ENCODE measurements around the gene STEAP1. TPM values are rescaled to one million over a fixed set of nuclear protein-coding genes. Genes with fewer than 3 reads are reported as not detected.
"Not testable (repeated sequence)": the region's sequence is repeated elsewhere in the genome, so short reads cannot be mapped to it uniquely, and the experiment has no call there.

Gene STEAP1
- total RNA-seq, 2 experiments from 2014 or later: 2.0 to 2.4 TPM

DNA sequence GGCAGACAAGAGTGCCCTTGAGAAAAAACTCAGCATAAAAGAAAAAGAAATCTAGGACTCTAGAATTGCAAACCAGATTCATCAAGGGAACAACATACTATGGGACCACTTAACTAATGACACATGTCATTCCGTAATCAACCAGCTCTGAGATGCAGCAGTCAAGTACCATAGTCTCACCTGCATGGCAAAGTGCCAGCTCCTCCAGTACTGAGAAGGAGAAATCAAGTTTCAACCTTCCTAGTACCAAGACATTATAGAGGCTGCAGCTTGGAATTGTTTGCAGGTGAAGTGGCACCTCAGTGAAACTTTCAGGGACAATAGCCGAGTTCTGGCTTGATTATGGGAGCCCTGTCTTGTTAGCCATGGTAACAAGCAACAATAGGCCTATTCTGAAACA, 11.5 kb downstream of the STEAP1 start:
- Mint-ChIP-seq H3K27ac (no peak overlapping the region), H3K27me3 (peaks cover 37% of the 10 kb centered on the region)

DNA sequence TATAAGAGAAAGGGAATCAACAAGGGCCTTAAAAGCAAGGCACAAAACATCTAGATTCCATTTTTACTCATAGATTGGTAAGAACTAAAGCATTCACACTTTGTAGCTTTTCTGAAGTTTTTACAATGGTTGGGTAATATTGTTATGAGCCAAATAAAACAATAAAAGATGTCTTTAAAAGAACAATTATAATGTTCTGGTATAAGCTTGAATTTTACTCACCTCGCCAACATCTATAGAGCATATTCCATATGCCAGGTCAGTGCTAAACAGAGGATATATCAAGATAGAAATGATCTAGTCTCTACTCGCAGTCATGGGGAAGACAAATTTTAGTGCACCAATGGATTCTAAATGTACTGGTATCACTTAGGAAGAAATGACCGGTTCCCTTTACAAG, 11.9 kb downstream of the STEAP1 start:
- no peak overlapping the region for H3K4me3 Mint-ChIP-seq
- H3K36me3 Mint-ChIP-seq: no peaks in the 10 kb centered on the region
- peaks cover 7% of the 10 kb centered on the region for H3K9me3 Mint-ChIP-seq
- H3K27ac Mint-ChIP-seq: no peak overlapping the region
- H3K4me1 Mint-ChIP-seq: no peaks in the 10 kb centered on the region
- peaks cover 42% of the 10 kb centered on the region for H3K27me3 Mint-ChIP-seq
- DNase-seq: no peak

More for the DNA sequence above, 11.5 kb downstream of the STEAP1 start:
- no peak overlapping the region for H3K4me3 Mint-ChIP-seq
- H3K9me3 Mint-ChIP-seq: peaks cover 4% of the 10 kb centered on the region
- H3K4me1 Mint-ChIP-seq: no peaks in the 10 kb centered on the region
- H3K36me3 Mint-ChIP-seq: no peaks in the 10 kb centered on the region
- DNase-seq: no peak

DNA sequence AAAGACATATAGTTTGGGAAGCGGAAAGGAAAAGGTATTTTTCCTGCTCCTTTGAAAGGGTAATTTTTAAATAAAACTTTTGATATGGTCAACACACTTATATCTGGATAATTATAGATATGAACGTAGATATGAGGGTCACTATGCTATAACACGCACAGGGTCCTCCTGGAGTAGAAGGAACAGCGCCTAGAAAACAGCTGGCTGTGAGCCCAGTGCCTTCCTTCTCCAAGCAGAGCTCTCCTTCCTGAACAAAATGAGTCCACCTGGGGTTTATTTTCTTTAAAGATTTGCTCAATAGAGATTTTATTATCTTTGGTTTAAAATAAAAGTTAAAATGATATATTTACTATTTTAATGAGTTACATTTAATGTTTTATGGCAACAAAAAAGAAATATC, 13.1 kb downstream of the STEAP1 start:
- H3K27me3 Mint-ChIP-seq: peaks cover 50% of the 10 kb centered on the region
- peaks cover 7% of the 10 kb centered on the region for H3K9me3 Mint-ChIP-seq
- H3K36me3 Mint-ChIP-seq: no peaks in the 10 kb centered on the region
- DNase-seq: no peak
- H3K4me3 Mint-ChIP-seq: no peak overlapping the region
- no peak overlapping the region for H3K27ac Mint-ChIP-seq
- no peaks in the 10 kb centered on the region for H3K4me1 Mint-ChIP-seq

DNA sequence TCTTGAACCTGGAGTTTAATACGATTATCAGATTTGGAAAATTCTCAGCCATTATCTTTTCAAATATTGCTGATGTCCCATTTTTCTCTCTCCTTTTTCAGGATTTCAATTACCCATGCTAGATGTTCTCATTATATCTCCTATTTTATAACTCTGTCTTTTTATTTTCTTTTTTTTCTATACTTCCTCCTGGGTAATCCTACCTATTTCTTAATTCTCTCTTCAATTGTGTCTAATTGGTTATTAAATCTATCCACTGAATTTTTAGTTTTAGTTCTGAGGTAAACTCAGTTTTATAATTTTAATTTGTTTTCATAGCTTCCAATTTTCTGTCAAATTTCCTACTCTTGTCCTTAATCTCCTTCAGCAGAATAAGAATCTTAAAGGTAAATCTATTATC, 15.6 kb downstream of the STEAP1 start:
- H3K36me3 Mint-ChIP-seq: no peaks in the 10 kb centered on the region
- peaks cover 2% of the 10 kb centered on the region for H3K4me1 Mint-ChIP-seq
- no peak for DNase-seq
- H3K27ac Mint-ChIP-seq: no peak overlapping the region
- H3K9me3 Mint-ChIP-seq: peaks cover 7% of the 10 kb centered on the region
- H3K27me3 Mint-ChIP-seq: peaks cover 52% of the 10 kb centered on the region
- H3K4me3 Mint-ChIP-seq: no peak overlapping the region

DNA sequence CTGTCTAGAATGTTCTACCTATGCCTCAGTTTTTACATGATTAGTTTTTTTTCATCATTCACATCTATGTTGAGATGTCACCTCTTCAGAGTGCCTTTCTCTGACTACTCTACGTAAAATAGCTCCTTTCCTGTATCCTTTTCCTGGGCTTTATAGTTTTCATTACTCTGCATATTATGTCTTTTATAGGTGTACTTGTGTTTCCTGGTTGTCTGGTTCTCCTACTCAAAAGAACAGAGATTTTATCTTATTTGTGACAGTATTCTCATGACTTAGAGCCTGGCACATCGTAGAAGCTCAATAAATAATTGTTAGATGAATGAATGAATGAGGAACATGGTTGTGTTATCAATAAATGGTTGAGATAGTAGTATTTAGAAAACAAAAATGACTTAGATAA, 17.9 kb downstream of the STEAP1 start:
- H3K27me3 Mint-ChIP-seq: peaks cover 41% of the 10 kb centered on the region
- H3K36me3 Mint-ChIP-seq: no peaks in the 10 kb centered on the region
- H3K4me3 Mint-ChIP-seq: no peak overlapping the region
- H3K27ac Mint-ChIP-seq: no peak overlapping the region
- H3K4me1 Mint-ChIP-seq: peaks cover 2% of the 10 kb centered on the region
- no peak for DNase-seq
- H3K9me3 Mint-ChIP-seq: peaks cover 11% of the 10 kb centered on the region

DNA sequence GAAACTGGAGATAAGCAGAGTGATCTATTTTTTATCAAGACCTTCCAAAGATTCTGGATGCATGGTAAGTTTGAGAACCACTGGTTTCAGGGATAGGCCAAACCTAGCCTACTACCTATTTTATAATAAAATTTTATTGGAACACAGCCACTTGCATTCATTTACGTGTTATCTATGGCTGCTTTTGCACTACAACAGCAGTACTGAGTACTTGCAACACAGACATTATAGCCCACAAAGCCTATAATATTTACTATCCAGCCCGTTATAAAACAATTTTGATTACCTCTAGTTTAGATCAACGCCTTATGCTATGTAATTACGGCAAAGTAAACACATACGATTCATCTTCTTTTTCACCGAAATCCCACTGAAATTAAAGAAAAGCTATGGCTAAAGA, 18.4 kb downstream of the STEAP1 start:
- Mint-ChIP-seq H3K9me3 (peaks cover 11% of the 10 kb centered on the region), H3K36me3 (no peaks in the 10 kb centered on the region), H3K27ac (no peak overlapping the region), H3K4me3 (no peak overlapping the region), H3K27me3 (peaks cover 41% of the 10 kb centered on the region), H3K4me1 (peaks cover 2% of the 10 kb centered on the region)
- DNase-seq: no peak

DNA sequence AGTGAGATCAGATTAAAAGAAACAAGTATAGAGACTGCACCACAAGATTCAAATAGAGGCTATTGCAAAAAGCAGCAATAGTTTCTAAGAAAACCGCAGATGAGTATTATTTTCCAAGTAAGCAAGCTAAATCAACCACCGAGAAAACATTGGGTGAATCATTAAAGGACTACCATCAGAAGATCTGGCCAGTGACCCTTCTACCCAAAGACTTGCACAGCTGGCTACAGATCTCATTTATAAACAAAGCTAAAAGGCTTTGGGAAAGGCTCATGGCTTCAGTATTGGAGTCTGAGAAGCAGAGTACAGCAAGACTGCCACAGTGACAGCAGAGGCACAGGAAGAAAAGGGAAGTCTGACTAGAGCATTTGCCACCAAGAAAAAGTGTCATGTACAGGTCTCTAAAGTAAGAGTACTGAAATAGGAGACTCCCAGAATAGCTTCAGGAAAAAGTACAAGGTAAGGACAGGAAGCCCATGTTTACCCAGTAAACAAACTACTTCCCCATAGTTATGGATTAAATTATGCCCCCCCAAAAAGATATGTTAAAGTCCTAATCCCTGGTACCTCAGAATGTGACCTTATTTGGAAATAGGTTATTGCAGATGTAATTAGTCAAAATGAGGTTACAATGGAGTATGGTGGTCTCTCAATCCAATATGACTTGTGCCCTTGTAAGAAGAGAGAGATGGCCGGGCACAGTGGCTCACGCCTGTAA, 19.0 kb downstream of the STEAP1 start:
- peaks cover 5% of the 10 kb centered on the region for H3K4me1 Mint-ChIP-seq
- peaks cover 41% of the 10 kb centered on the region for H3K27me3 Mint-ChIP-seq
- H3K36me3 Mint-ChIP-seq: no peaks in the 10 kb centered on the region
- peaks cover 11% of the 10 kb centered on the region for H3K9me3 Mint-ChIP-seq
- no peak overlapping the region for H3K27ac Mint-ChIP-seq
- no peak overlapping the region for H3K4me3 Mint-ChIP-seq
- DNase-seq: no peak

DNA sequence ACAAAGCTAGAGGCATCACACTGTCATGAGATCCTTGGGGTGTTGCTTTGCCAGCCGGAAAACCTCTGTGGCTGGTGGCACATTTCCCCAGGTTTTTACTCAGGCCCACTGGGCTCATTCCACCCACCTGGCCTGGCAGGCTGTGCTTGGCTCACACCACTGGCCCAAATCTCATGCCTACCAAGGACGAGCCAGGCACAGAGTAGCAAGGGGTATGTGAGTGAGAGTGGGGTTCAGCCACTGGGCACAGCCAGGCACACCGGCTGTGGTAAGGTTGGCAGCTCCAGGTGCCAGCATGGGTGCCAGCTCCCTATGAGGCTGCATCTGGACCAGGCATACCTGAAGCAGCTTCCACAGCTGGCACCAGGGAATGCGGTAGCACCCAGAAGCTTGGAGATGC, 21.4 kb downstream of the STEAP1 start:
- H3K27ac Mint-ChIP-seq: no peak overlapping the region
- H3K4me3 Mint-ChIP-seq: no peak overlapping the region
- H3K9me3 Mint-ChIP-seq: peaks cover 10% of the 10 kb centered on the region
- no peak for DNase-seq
- no peaks in the 10 kb centered on the region for H3K36me3 Mint-ChIP-seq
- H3K4me1 Mint-ChIP-seq: peaks cover 26% of the 10 kb centered on the region
- H3K27me3 Mint-ChIP-seq: peaks cover 33% of the 10 kb centered on the region

DNA sequence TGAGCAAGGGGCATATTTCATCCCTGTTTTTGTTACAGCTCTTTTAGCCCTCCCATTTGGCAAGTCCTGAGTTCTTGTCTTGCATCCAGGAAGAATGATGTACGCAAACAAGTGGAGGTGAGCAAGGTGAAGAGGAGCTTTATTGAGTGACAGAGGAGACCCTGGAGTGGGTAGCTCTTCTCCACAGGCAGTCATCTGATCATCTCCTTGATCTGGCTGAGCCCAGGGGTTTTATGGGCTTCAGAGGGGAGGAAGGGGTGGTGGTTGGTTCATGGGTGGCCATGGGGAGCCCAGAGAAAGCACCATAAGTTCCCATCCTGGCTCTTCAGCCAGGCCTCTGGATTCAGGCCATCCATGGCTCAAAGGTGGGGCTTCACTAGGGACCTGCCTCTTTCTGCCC, 21.9 kb downstream of the STEAP1 start:
- Mint-ChIP-seq H3K27me3 (peaks cover 28% of the 10 kb centered on the region), H3K36me3 (no peaks in the 10 kb centered on the region), H3K4me1 (peaks cover 27% of the 10 kb centered on the region), H3K4me3 (no peak overlapping the region), H3K9me3 (peaks cover 6% of the 10 kb centered on the region), H3K27ac (no peak overlapping the region)
- DNase-seq: no peak

DNA sequence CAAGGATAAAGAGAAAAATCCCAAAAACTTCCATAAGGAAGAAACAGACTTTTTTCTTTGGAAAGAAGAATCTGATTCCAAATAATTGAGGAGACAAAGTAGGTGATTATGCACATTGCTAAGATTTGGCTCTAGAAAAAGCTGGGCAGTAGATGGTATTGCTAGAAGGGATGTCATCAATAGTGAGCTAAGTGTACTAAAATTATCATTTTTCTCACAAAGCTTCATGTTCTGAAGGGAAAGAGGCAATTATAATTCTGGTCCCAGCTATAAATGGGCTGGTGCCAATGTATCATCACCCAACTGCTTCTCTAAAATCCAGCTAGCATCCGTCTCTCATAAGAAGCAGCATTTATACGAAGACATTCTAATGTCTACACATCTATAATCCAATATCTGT, 23.9 kb downstream of the STEAP1 start:
- H3K27me3 Mint-ChIP-seq: peaks cover 20% of the 10 kb centered on the region
- H3K9me3 Mint-ChIP-seq: peaks cover 10% of the 10 kb centered on the region
- no peaks in the 10 kb centered on the region for H3K36me3 Mint-ChIP-seq
- peaks cover 30% of the 10 kb centered on the region for H3K4me1 Mint-ChIP-seq
- H3K27ac Mint-ChIP-seq: no peak overlapping the region
- no peak for DNase-seq
- no peak overlapping the region for H3K4me3 Mint-ChIP-seq

DNA sequence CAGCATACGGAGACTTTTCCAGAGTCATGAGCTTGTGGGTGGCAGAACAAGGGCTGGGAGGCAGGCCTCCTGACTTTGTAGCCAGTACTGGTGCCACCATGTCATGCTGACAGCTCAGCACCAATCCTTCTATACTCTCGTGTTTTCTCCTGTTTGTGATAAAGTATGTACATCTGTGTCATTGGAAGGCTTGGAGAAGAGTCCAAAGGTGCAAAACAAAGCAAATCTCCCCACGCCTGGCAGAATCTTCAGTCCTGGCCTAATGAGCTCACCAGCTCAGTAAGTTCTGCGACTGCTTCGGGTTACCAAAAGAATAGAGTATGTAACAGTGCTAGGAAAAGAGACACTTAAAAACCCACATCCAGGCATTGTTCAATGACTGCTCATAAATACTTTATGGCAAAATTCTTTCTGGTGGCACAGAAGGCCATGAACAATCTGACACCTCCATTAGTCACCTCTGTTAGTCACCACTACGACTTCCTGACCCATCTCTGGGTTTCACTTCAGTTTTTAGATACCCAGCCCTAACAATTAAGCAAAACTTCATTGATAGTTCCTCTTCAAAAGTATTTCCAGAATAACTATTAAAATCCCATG, 24.5 kb downstream of the STEAP1 start:
- peaks cover 16% of the 10 kb centered on the region for H3K27me3 Mint-ChIP-seq
- peaks cover 10% of the 10 kb centered on the region for H3K9me3 Mint-ChIP-seq
- H3K36me3 Mint-ChIP-seq: peaks cover 2% of the 10 kb centered on the region
- peak; percentile 12 for DNase-seq
- H3K4me3 Mint-ChIP-seq: peak overlapping the region; percentile 8
- peak overlapping the region; percentile 89 for H3K27ac Mint-ChIP-seq
- H3K4me1 Mint-ChIP-seq: peaks cover 28% of the 10 kb centered on the region

DNA sequence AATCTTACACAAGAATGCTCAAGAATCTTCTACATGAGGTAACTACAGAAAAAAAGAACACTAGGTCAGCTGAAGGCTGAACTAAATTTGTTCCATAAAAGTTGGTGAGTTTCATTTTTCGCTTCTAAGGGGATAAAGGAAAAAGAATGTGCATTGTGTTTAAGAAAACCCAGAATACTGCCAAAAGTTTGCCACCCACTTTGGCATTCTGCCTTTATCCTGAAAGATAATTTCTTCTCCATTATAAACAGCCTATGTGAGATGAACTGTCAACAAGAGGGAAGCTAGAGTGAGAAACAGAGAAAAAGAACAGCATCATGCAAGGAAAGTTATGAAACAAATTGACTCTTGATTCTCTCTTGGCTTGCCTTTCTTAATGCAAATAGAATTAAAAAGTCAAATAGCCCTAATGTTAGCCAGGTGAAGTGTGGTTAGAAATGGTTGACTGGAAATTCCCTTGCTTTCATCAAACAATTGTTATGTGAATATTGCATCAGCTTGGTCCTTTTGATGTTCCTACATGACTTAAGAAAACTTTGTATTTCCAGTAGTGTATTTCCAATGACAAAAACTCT, 25.8 kb downstream of the STEAP1 start:
- H3K4me3 Mint-ChIP-seq: peak overlapping the region; percentile 18
- peaks cover 12% of the 10 kb centered on the region for H3K9me3 Mint-ChIP-seq
- H3K27ac Mint-ChIP-seq: peak overlapping the region; percentile 93
- peaks cover 2% of the 10 kb centered on the region for H3K36me3 Mint-ChIP-seq
- peaks cover 18% of the 10 kb centered on the region for H3K27me3 Mint-ChIP-seq
- H3K4me1 Mint-ChIP-seq: peaks cover 28% of the 10 kb centered on the region
- no peak for DNase-seq

DNA sequence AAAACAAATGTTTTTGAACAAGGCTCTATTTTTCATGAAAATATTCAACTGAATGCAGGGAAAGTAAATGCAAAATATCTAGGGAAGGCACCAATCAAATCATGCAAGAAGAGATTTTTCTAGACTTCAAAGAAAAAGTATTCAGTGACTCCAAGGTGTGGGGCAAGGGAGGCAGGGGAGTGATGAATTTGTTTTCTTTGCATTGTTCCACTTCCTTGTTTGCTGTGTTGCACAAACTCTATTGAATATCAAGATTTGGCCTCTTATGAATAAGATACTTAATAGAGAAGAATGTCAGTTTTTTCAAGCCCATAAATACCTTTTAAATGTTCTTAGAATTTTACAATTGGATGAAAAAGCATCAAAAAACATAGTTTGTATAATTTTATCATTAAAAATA, 26.4 kb downstream of the STEAP1 start:
- DNase-seq: no peak
- Mint-ChIP-seq H3K27ac (peak overlapping the region; percentile 93), H3K36me3 (peaks cover 2% of the 10 kb centered on the region), H3K9me3 (peaks cover 14% of the 10 kb centered on the region), H3K27me3 (peaks cover 20% of the 10 kb centered on the region), H3K4me3 (peak overlapping the region; percentile 18), H3K4me1 (peaks cover 28% of the 10 kb centered on the region)

DNA sequence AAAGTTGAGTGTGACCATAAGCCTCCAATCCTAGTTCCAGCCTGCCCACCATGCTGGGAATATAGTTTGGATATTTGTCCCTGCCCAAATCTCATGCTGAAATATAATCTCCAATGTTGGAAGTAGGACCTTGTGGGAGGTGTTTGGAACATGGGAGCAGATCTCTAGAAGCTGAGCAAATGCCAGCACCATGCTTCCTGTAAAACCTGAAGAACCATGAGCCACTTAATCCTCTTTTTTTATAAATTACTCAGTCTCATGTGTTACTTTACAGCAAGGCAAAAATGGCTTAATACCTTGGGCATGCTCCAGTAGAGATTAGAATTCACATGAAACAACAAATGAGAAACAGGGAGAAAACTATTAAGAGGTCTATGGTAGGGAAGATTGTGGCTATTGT, 27.2 kb downstream of the STEAP1 start:
- Mint-ChIP-seq H3K9me3 (peaks cover 10% of the 10 kb centered on the region), H3K4me3 (no peak overlapping the region), H3K27ac (no peak overlapping the region), H3K36me3 (peaks cover 2% of the 10 kb centered on the region), H3K4me1 (peaks cover 28% of the 10 kb centered on the region), H3K27me3 (peaks cover 20% of the 10 kb centered on the region)
- DNase-seq: no peak

DNA sequence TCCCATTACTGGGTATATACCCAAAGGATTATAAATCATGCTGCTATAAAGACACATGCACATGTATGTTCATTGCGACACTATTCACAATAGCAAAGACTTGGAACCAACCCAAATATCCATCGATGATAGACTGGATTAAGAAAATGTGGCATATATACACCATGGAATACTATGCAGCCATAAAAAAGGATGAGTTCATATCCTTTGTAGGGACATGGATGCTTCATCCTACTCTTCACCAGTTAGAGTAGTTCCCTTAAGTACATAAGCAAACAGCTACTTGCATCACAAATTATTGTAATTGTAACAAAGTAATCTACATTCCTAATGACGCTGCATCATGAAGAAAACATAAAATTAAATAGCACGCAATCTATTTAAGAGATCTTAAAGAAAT, 32.0 kb downstream of the STEAP1 start:
- H3K4me1 Mint-ChIP-seq, DNase-seq, H3K4me3 Mint-ChIP-seq, H3K9me3 Mint-ChIP-seq, H3K27ac Mint-ChIP-seq, H3K36me3 Mint-ChIP-seq: not testable (repeated sequence)
- H3K27me3 Mint-ChIP-seq: peaks cover 19% of the 10 kb centered on the region
